ENCODE data around the gene KCNT2.
A peak's percentile ranks its signal among the peaks of the same experiment; 100 is the strongest.

The KCNT2 gene

GRCh38 chr1:196399713-196400112 lies 208.5 kb downstream of the KCNT2 start:
- DNase-seq (ENCODE audit: low spot score): no peak

GRCh38 chr1:196393742-196394141 lies 214.5 kb downstream of the KCNT2 start:
- no peak for DNase-seq (ENCODE audit: low spot score)

DNA sequence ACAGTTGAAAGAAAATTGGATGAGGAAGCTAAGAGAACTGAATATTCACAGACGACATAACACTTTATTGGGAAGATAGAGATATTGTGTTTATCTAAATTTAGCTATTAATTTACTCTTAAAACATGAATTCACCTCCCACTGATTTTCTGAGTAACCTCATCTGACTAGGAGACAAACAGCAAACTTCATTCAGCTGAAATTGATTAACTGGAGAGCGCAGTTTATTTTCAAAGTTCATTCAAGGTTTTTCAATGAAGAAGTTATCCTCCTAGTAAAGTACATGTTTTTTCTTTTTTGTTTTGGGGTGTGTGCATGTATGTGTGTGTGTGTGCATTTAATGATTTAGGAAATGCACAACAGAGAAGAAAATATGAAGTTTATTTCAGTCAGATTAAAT lies 215.0 kb downstream of the KCNT2 start:
- no peak for DNase-seq (ENCODE audit: low spot score)

DNA sequence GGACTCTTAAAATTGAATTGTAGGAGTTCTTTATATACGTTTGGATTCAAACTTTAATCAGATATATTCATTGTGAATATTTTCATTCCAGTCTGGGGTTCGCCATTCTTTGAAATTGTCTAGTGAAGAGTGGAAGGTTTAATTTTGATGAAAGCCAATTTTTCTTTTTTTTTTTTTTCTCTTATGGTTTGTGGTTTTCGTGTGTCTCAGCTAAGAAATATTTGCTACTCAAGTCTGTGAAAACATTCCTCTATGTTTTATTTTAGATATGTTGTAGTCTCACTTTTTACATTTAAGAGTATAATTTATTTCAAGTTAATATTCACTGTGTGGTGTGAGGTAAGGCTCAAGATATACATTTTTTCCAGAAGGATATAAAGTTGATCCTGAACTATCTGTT lies 220.5 kb downstream of the KCNT2 start:
- DNase-seq (ENCODE audit: low spot score): no peak

DNA sequence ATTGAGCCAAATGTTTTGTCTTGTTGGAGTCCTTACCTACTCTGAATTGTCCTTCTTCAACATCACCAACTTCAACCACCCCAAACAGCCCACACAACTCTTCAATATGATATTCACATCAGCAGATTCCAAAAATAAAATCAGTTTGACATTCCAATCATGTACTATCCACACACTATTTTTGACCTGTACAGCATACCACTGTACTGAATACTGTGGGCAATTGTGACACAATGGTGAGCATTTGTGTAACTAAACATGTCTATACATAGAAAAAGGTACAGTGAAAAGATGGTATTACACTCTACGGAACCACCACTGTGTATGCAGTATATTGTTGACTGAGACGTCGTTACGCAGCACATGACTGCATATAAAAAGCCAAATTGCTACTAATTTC lies 223.1 kb downstream of the KCNT2 start:
- DNase-seq (ENCODE audit: low spot score): no peak

DNA sequence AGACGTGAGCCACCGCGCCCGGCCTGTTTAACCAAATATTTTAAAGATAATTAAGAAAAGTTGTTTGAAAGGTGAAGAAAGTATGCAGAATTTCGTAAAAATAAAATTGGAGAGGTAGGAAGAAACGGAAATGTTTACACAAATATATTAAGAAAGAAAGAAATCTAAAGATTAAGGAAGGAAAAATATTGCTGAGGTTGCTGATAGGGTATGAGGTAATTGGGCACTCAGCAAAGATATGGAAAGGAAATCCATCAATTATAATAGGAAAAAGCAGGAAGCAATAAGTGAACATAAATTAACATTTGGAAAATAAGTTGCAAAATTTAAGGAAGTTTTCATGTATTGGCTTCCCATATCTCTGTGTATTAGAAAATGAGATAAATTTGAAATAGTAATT lies 225.9 kb downstream of the KCNT2 start:
- DNase-seq (ENCODE audit: low spot score): no peak

GRCh38 chr1:196381544-196381943 lies 226.7 kb downstream of the KCNT2 start:
- DNase-seq (ENCODE audit: low spot score): no peak

- no peak for DNase-seq (ENCODE audit: low spot score)
These were observed 227.9 kb downstream of the KCNT2 start for GRCh38 chr1:196380316-196380715.

GRCh38 chr1:196377811-196378210 lies 230.4 kb downstream of the KCNT2 start:
- no peak for DNase-seq (ENCODE audit: low spot score)

GRCh38 chr1:196376630-196377328 lies 231.5 kb downstream of the KCNT2 start:
- DNase-seq (ENCODE audit: low spot score): no peak

DNA sequence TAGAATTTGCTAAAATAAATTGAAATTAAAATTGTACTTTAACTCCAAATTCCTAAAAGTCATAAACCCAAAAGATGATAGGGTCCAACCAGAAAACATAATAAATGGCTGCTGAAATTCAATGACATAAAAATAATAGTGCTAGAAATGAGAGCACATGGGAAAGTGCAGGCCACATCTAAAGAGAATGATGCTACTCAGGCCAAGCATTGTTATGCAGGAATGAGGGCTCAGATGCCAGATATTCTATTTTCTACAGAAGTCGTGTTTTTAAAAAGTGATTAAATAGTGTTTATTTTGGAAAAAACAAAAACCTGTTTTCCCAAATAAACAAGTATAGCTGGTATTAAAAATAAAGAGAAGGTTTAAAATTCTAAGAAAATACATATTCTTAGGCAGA lies 234.4 kb downstream of the KCNT2 start:
- DNase-seq (ENCODE audit: low spot score): no peak

DNA sequence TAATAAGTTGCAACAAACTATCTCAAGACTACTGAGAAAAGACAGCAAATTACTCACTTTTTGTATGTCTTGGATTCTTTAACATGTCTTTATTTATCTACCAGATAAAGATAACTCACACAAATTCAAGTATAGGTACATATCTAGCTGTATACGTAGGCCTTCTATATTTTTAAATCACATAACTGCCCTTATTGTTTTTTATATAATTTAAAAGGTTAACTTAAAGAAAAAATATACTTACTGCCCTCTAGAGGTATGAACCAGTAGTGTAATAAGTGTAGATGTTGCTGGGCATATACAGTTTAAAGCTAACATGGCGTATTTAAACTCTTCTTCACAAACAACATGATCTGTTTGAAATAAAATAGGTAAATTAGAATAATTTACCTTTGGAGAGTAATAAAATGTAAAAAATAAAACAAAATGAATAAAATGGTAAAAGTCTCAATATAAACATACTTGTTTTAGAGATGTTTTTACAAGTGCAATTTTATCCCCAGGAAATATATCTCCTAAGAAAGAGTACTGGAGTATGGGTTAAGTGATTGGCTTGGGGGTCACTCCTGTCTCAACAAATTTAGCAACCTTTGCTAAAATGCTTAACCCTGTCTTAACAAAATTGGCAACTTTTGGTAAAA lies 235.2 kb downstream of the KCNT2 start:
- peak; percentile 47 for DNase-seq (ENCODE audit: low spot score)

GRCh38 chr1:196367838-196368237 lies 240.4 kb downstream of the KCNT2 start:
- no peak for DNase-seq (ENCODE audit: low spot score)

- no peak for DNase-seq (ENCODE audit: low spot score)
These were observed 241.3 kb downstream of the KCNT2 start for GRCh38 chr1:196366817-196367495.

- DNase-seq (ENCODE audit: low spot score): no peak
These were observed 247.0 kb downstream of the KCNT2 start for GRCh38 chr1:196361112-196361714.

- no peak for DNase-seq (ENCODE audit: low spot score)
These were observed 250.3 kb downstream of the KCNT2 start for GRCh38 chr1:196357913-196358312.

- peak; percentile 28 for DNase-seq (ENCODE audit: low spot score)
These were observed 252.9 kb downstream of the KCNT2 start for GRCh38 chr1:196355206-196355786.

DNA sequence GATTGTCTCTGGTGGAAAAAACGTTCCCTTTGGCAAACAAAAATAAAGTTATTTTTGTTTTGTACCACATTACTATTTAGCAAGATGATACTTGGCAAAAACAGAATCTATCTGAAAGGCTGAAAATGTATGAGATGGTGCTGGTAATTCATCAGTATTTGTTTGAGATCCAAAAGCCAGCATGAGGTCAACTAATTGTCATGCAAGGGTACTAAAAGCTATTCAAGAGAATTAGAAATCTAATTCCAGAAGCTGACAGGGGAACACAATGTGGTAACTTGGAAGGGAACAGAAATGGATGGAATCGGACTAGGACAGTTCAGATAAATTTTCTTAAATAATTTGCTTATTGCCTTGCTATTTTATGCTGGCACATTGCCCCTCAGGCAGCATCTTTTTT lies 263.8 kb downstream of the KCNT2 start:
- no peak for DNase-seq (ENCODE audit: low spot score)

- DNase-seq (ENCODE audit: low spot score): no peak
These were observed 283.9 kb downstream of the KCNT2 start for GRCh38 chr1:196324345-196324744.

GRCh38 chr1:196323869-196324268 lies 284.4 kb downstream of the KCNT2 start:
- no peak for DNase-seq (ENCODE audit: low spot score)

- DNase-seq (ENCODE audit: low spot score): no peak
These were observed 288.9 kb downstream of the KCNT2 start for GRCh38 chr1:196319301-196319700.
